ENCODE data around the gene SLC35F2. TPM values are rescaled to one million over a fixed set of nuclear protein-coding genes. Genes with fewer than 3 reads are reported as not detected.
A peak's percentile ranks its signal among the peaks of the same experiment; 100 is the strongest.

SLC35F2 gene
- total and polyA plus RNA-seq, 2 experiments from 2014 or later = 13.0 to 14.8 TPM

- H3K27ac ChIP-seq = no peak overlapping the region
- no peak for TF ChIP-seq EZH2 (IDR thresholded peaks at IDR 0.05; ENCODE audit: borderline replicate concordance)
- TF ChIP-seq EZH2phosphoT487 (IDR thresholded peaks at IDR 0.05; ENCODE audit: low read depth, severe bottlenecking, unreplicated experiment) = no peak
- no peak for TF ChIP-seq CTCF (IDR thresholded peaks at IDR 0.05; ENCODE audit: poor library complexity)
- peaks cover 31% of the 10 kb centered on the region for H3K79me2 ChIP-seq
- no peak overlapping the region for H2AFZ ChIP-seq
- H3K9me2 ChIP-seq (replicated peaks; ENCODE audit: insufficient read depth) = no peaks in the 10 kb centered on the region
- no peak overlapping the region for H3K4me3 ChIP-seq
- no peak overlapping the region for H3K4me2 ChIP-seq
- WGBS (ENCODE audit: low lambda C conversion rate, missing lambda C conversion rate) = 96% methylated on average over 2 of the region's 2 CpGs
- H3K9me3 ChIP-seq (ENCODE audit: low read depth) = no peaks in the 10 kb centered on the region
- no peak for DNase-seq (ENCODE audit: low spot score)
- H3K36me3 ChIP-seq (replicated peaks; ENCODE audit: insufficient read depth, low read depth) = no peaks in the 10 kb centered on the region
- no peaks in the 10 kb centered on the region for H3K4me1 ChIP-seq (ENCODE audit: insufficient read depth)
- H4K20me1 ChIP-seq (ENCODE audit: insufficient read depth, poor library complexity, severe bottlenecking) = no peaks in the 10 kb centered on the region
- H3K27me3 ChIP-seq = no peaks in the 10 kb centered on the region
Measured at GRCh38 chr11:107847184-107847583, 11.4 kb downstream of the SLC35F2 start.

- Histone ChIP-seq H3K79me2 (peaks cover 37% of the 10 kb centered on the region), H3K4me2 (no peak overlapping the region), H2AFZ (no peak overlapping the region), H3K9me2 (replicated peaks; ENCODE audit: insufficient read depth) (no peaks in the 10 kb centered on the region), H3K4me3 (no peak overlapping the region), H3K36me3 (replicated peaks; ENCODE audit: insufficient read depth, low read depth) (no peaks in the 10 kb centered on the region), H3K9me3 (ENCODE audit: low read depth) (no peaks in the 10 kb centered on the region), H3K27ac (no peak overlapping the region), H3K27me3 (no peaks in the 10 kb centered on the region), H3K4me1 (ENCODE audit: insufficient read depth) (peaks cover 17% of the 10 kb centered on the region), H4K20me1 (ENCODE audit: insufficient read depth, poor library complexity, severe bottlenecking) (no peaks in the 10 kb centered on the region)
- no peak for TF ChIP-seq EZH2 (IDR thresholded peaks at IDR 0.05; ENCODE audit: borderline replicate concordance)
- DNase-seq (ENCODE audit: low spot score) = no peak
- 89% methylated on average over 7 of the region's 7 CpGs for WGBS (ENCODE audit: low lambda C conversion rate, missing lambda C conversion rate)
Measured at GRCh38 chr11:107844041-107844440, 14.5 kb downstream of the SLC35F2 start.

- no peaks in the 10 kb centered on the region for H4K20me1 ChIP-seq (ENCODE audit: insufficient read depth, poor library complexity, severe bottlenecking)
- no peak overlapping the region for H3K4me2 ChIP-seq
- no peaks in the 10 kb centered on the region for H3K9me2 ChIP-seq (replicated peaks; ENCODE audit: insufficient read depth)
- H3K36me3 ChIP-seq (replicated peaks; ENCODE audit: insufficient read depth, low read depth) = no peaks in the 10 kb centered on the region
- no peak overlapping the region for H2AFZ ChIP-seq
- H3K9me3 ChIP-seq (ENCODE audit: low read depth) = no peaks in the 10 kb centered on the region
- H3K27me3 ChIP-seq = no peaks in the 10 kb centered on the region
- TF ChIP-seq EZH2phosphoT487 (IDR thresholded peaks at IDR 0.05; ENCODE audit: low read depth, severe bottlenecking, unreplicated experiment) = no peak
- TF ChIP-seq EZH2 (IDR thresholded peaks at IDR 0.05; ENCODE audit: borderline replicate concordance) = no peak
- no peak for TF ChIP-seq CTCF (IDR thresholded peaks at IDR 0.05; ENCODE audit: poor library complexity)
- H3K79me2 ChIP-seq = peaks cover 50% of the 10 kb centered on the region
- H3K4me3 ChIP-seq = no peak overlapping the region
- peaks cover 17% of the 10 kb centered on the region for H3K4me1 ChIP-seq (ENCODE audit: insufficient read depth)
- 87% methylated on average over 8 of the region's 8 CpGs for WGBS (ENCODE audit: low lambda C conversion rate, missing lambda C conversion rate)
- DNase-seq (ENCODE audit: low spot score) = no peak
- H3K27ac ChIP-seq = no peak overlapping the region
Measured at GRCh38 chr11:107842412-107843100, 16.0 kb downstream of the SLC35F2 start.

- Histone ChIP-seq H3K27me3 (no peaks in the 10 kb centered on the region), H4K20me1 (ENCODE audit: insufficient read depth, poor library complexity, severe bottlenecking) (no peaks in the 10 kb centered on the region), H3K4me3 (no peak overlapping the region), H3K27ac (peak overlapping the region; percentile 91), H3K79me2 (peaks cover 38% of the 10 kb centered on the region), H3K4me1 (ENCODE audit: insufficient read depth) (peaks cover 17% of the 10 kb centered on the region), H3K9me3 (ENCODE audit: low read depth) (no peaks in the 10 kb centered on the region), H3K4me2 (peak overlapping the region; percentile 34), H2AFZ (no peak overlapping the region), H3K36me3 (replicated peaks; ENCODE audit: insufficient read depth, low read depth) (no peaks in the 10 kb centered on the region), H3K9me2 (replicated peaks; ENCODE audit: insufficient read depth) (no peaks in the 10 kb centered on the region)
- DNase-seq (ENCODE audit: low spot score) = no peak
- TF ChIP-seq EZH2phosphoT487 (IDR thresholded peaks at IDR 0.05; ENCODE audit: low read depth, severe bottlenecking, unreplicated experiment) = no peak
- no peak for TF ChIP-seq EZH2 (IDR thresholded peaks at IDR 0.05; ENCODE audit: borderline replicate concordance)
- 71% methylated on average over 2 of the region's 2 CpGs for WGBS (ENCODE audit: low lambda C conversion rate, missing lambda C conversion rate)
Measured at GRCh38 chr11:107840129-107840484, 18.5 kb downstream of the SLC35F2 start.
